H1 (cell line): ENCODE results near the gene APEH. TPM values are rescaled to one million over a fixed set of nuclear protein-coding genes. Genes with fewer than 3 reads are reported as not detected.

Experiments used
- CTCF ChIA-PET: fragments of 300-600 bp; sonication (Branson Sonifier 250); formaldehyde crosslinking; loops from one replicate; lab custom pipeline; 2021; ENCODE audit not compliant: partially characterized antibody; lab: Charles Lee
- POLR2A ChIA-PET: fragments of 300-600 bp; sonication (Branson Sonifier 250); formaldehyde crosslinking; loops from one replicate; lab custom pipeline; 2021; ENCODE audit warnings: inconsistent platforms; ENCODE audit not compliant: partially characterized antibody; lab: Charles Lee
- DNase-seq, 2 experiments: peaks; one replicate each; pipeline versions ENCODE4 v3.0.0 to v3.0.0-alpha.2; 2010 to 2022; ENCODE audit warnings: low spot score in 2 of 2, low read depth in 1 of 2, mixed read lengths in 1 of 2
- FAIRE-seq: peaks from 2 replicates; lab custom pipeline; 2011; peaks lifted over from hg19 to GRCh38; lab: Jason Lieb, UNC
- H2AFZ ChIP-seq: 2 replicates; pipeline ENCODE4 v1.8.1; 2012; ENCODE audit warnings: low read length, inconsistent platforms
- H2AK5ac ChIP-seq: 2 replicates; pipeline ENCODE4 v1.6.1; 2013; ENCODE audit warnings: low read depth, low read length
- H2BK120ac ChIP-seq: replicated peaks from 2 replicates; pipeline ENCODE3; 2013; ENCODE audit warnings: low read depth, low read length, inconsistent platforms
- H2BK12ac ChIP-seq: 2 replicates; pipeline ENCODE4 v1.6.1; 2013; ENCODE audit warnings: low read depth, low read length
- H2BK15ac ChIP-seq: 2 replicates; pipeline ENCODE4 v1.6.1; 2013; ENCODE audit warnings: low read length
- H2BK20ac ChIP-seq: 2 replicates; pipeline ENCODE4 v1.6.1; 2013; ENCODE audit warnings: low read length
- H2BK5ac ChIP-seq: 2 replicates; pipeline ENCODE4 v1.6.1; 2013; ENCODE audit warnings: low read depth, low read length
- H3K14ac ChIP-seq: 2 replicates; pipeline ENCODE4 v1.6.1; 2013; ENCODE audit warnings: inconsistent platforms; ENCODE audit not compliant: insufficient read length
- H3K18ac ChIP-seq: 2 replicates; pipeline ENCODE4 v1.6.1; 2013; ENCODE audit warnings: low read length; ENCODE audit errors: extremely low read depth
- H3K23ac ChIP-seq: 2 replicates; pipeline ENCODE4 v1.6.1; 2013; ENCODE audit warnings: inconsistent platforms; ENCODE audit not compliant: insufficient read length
- H3K23me2 ChIP-seq: 2 replicates; pipeline ENCODE4 v1.6.1; 2013; ENCODE audit warnings: low read depth, low read length
- H3K27ac ChIP-seq: 2 replicates; pipeline ENCODE4 v1.6.1; 2011; ENCODE audit warnings: low read depth, low read length, inconsistent platforms
- H3K27me3 ChIP-seq, 4 experiments: replicated peaks in 1 of 4; 1 replicate in 1 of 4; 2 replicates in 3 of 4; pipeline versions ENCODE4 v1.6.1 to v1.8.1; 2011 to 2013; ENCODE audit warnings: low read length in 3 of 4, mild to moderate bottlenecking in 3 of 4, inconsistent platforms in 2 of 4, mixed read lengths in 2 of 4, moderate library complexity in 1 of 4; ENCODE audit not compliant: control insufficient read depth in 3 of 4, insufficient read depth in 3 of 4; ENCODE audit errors: extremely low read depth in 1 of 4
- H3K36me3 ChIP-seq, 4 experiments: 2 replicates each; pipeline versions ENCODE4 v1.6.1 to v1.8.1; 2011 to 2013; ENCODE audit warnings: mild to moderate bottlenecking in 4 of 4, low read length in 3 of 4, moderate library complexity in 2 of 4, control low read depth in 1 of 4, inconsistent platforms in 1 of 4; ENCODE audit not compliant: insufficient read depth in 4 of 4, control insufficient read depth in 2 of 4
- H3K4ac ChIP-seq: replicated peaks from 2 replicates; pipeline ENCODE3; 2013; ENCODE audit warnings: low read length, low read depth, mixed read lengths, inconsistent platforms; ENCODE audit not compliant: insufficient read length
- H3K4me1 ChIP-seq, 4 experiments: replicated peaks in 1 of 4; 1 replicate in 1 of 4; 2 replicates in 3 of 4; pipeline versions ENCODE4 v1.6.1 to v1.8.1; 2011 to 2013; ENCODE audit warnings: low read length in 3 of 4, inconsistent platforms in 2 of 4, mixed read lengths in 1 of 4; ENCODE audit not compliant: insufficient read depth in 4 of 4, control insufficient read depth in 3 of 4
- H3K4me2 ChIP-seq, 2 experiments: 2 replicates each; pipeline versions ENCODE4 v1.6.1 to v1.8.1; 2011 to 2013; ENCODE audit warnings: low read depth in 2 of 2, low read length in 2 of 2, control low read depth in 1 of 2, inconsistent platforms in 1 of 2, mild to moderate bottlenecking in 1 of 2; ENCODE audit not compliant: insufficient read depth in 1 of 2
- H3K4me3 ChIP-seq, 4 experiments: fragments of 200-600, 300-600 bp in 1 of 4; sonication (generic), shearing (Covaris generic), sonication (Bioruptor Twin) in 1 of 4; 2 replicates each; pipeline versions ENCODE4 v1.5.1 to v1.8.1; 2011 to 2016; ENCODE audit warnings: low read length in 4 of 4, low read depth in 3 of 4, control low read depth in 2 of 4, inconsistent platforms in 2 of 4, mild to moderate bottlenecking in 2 of 4, mixed read lengths in 1 of 4, moderate library complexity in 1 of 4; ENCODE audit not compliant: insufficient read depth in 2 of 4; ENCODE audit errors: extremely low read depth in 1 of 4
- H3K56ac ChIP-seq: replicated peaks from 2 replicates; pipeline ENCODE3; 2013; ENCODE audit warnings: low read depth, mild to moderate bottlenecking, mixed read lengths, low read length, inconsistent platforms; ENCODE audit not compliant: insufficient read length
- H3K79me1 ChIP-seq: 2 replicates; pipeline ENCODE4 v1.6.1; 2013; ENCODE audit warnings: low read depth, low read length, control low read depth
- H3K79me2 ChIP-seq, 2 experiments: 2 replicates each; pipeline versions ENCODE4 v1.6.1 to v1.8.1; 2012 to 2013; ENCODE audit warnings: low read length in 2 of 2, mild to moderate bottlenecking in 2 of 2, inconsistent platforms in 1 of 2; ENCODE audit not compliant: insufficient read depth in 2 of 2, control insufficient read depth in 1 of 2
- H3K9ac ChIP-seq, 4 experiments: replicated peaks in 1 of 4; 1 replicate in 1 of 4; 2 replicates in 3 of 4; pipeline versions ENCODE4 v1.6.1 to v1.8.1; 2011 to 2013; ENCODE audit warnings: low read depth in 3 of 4, low read length in 3 of 4, control low read depth in 2 of 4, mild to moderate bottlenecking in 2 of 4, moderate library complexity in 2 of 4, inconsistent platforms in 1 of 4; ENCODE audit errors: extremely low read depth in 1 of 4
- H3K9me3 ChIP-seq, 2 experiments: 2 replicates each; pipeline versions ENCODE4 v1.6.1 to v1.8.1; 2012 to 2013; ENCODE audit warnings: mild to moderate bottlenecking in 2 of 2, moderate library complexity in 2 of 2, control low read depth in 1 of 2, inconsistent platforms in 1 of 2, low read depth in 1 of 2, low read length in 1 of 2, mixed read lengths in 1 of 2; ENCODE audit not compliant: insufficient read depth in 2 of 2
- H4K20me1 ChIP-seq, 2 experiments: replicated peaks in 1 of 2; 2 replicates each; pipeline versions ENCODE3 to v1.8.1; 2011 to 2013; ENCODE audit warnings: inconsistent platforms in 2 of 2, low read length in 2 of 2, mild to moderate bottlenecking in 1 of 2; ENCODE audit not compliant: insufficient read depth in 2 of 2, control insufficient read depth in 1 of 2
- H4K5ac ChIP-seq: 2 replicates; pipeline ENCODE4 v1.6.1; 2013; ENCODE audit warnings: low read length, low read depth, mixed read lengths, inconsistent platforms; ENCODE audit not compliant: insufficient read length
- H4K8ac ChIP-seq: 2 replicates; pipeline ENCODE4 v1.8.0; 2013; ENCODE audit warnings: mild to moderate bottlenecking, moderate library complexity, low read length, inconsistent platforms; ENCODE audit not compliant: insufficient read depth; ENCODE audit errors: extremely low read depth
- H4K91ac ChIP-seq: replicated peaks from 2 replicates; pipeline ENCODE3; 2013; ENCODE audit warnings: low read length, mixed read lengths, inconsistent platforms; ENCODE audit not compliant: insufficient read length
- NANOG ChIP-seq: IDR thresholded peaks from 2 replicates; pipeline ENCODE4 v1.6.1; 2011; ENCODE audit warnings: low read length, low read depth, mild to moderate bottlenecking, inconsistent platforms; ENCODE audit not compliant: insufficient read depth, poor library complexity, severe bottlenecking
- SIN3A ChIP-seq, 2 experiments: IDR thresholded peaks in 1 of 2; conservative IDR thresholded peaks in 1 of 2; 2 replicates each; pipeline ENCODE4 v1.6.1; 2011 to 2012; ENCODE audit warnings: low read length in 2 of 2, improper control_type of control experiment in 1 of 2, low read depth in 1 of 2, mild to moderate bottlenecking in 1 of 2
- WGBS, 2 experiments: shearing (Covaris generic) in 1 of 2; methylation state at CpG; one replicate each; pipeline versions ENCODE4 v1.1.6 to v1.1.7; 2013 to 2015; ENCODE audit warnings: low lambda C conversion rate in 2 of 2, mixed read lengths in 2 of 2, inconsistent platforms in 1 of 2, low coverage in 1 of 2, missing lambda C conversion rate in 1 of 2; ENCODE audit not compliant: insufficient replicate concordance in 2 of 2, insufficient coverage in 1 of 2, insufficient read length in 1 of 2; ENCODE audit errors: extremely low coverage in 1 of 2, missing lambda C conversion rate in 1 of 2; 5-methylcytosine and 5-hydroxymethylcytosine counted together
- polyA plus RNA-seq, 7 experiments: library from polyadenylated mRNA; depleted of rRNA in 3 of 7; stranded (reverse) in 5 of 7; unstranded in 2 of 7; fragments of >200 nt in 5 of 7; fragments of 200-250 nt in 2 of 7; gene quantifications; 1 replicate in 5 of 7; 2 replicates in 1 of 7; 4 replicates in 1 of 7; pipeline versions ENCODE4 v1.2.1 to v1.2.3, GENCODE V29; 2011 to 2013; ENCODE audit warnings: missing spikeins in 2 of 7, mixed read lengths in 2 of 7
- total RNA-seq: library from RNA; stranded (reverse); fragmentation: NEBNext Ultra II Directional; extraction: Animal tissue kit (Norgen Biotek cat#: 25700); gene quantifications from 2 replicates; pipeline ENCODE4 v1.2.1, GENCODE V29; 2021
- TF ChIP-seq, protein P1 (sequence below), 3 experiments: IDR thresholded peaks; 1 replicate in 2 of 3; 2 replicates in 1 of 3; pipeline versions ENCODE4 v1.5.1 to v1.6.1; 2011; ENCODE audit warnings: low read length in 3 of 3, mild to moderate bottlenecking in 3 of 3, inconsistent platforms in 2 of 3, low read depth in 1 of 3, moderate library complexity in 1 of 3; ENCODE audit not compliant: insufficient read depth in 1 of 3; ENCODE audit errors: control extremely low read depth in 1 of 3

APEH gene
- total and polyA plus RNA-seq, 2 of the 8 experiments (the other 6 are each of a cell fraction or from before 2014, with no cell fraction given): 222 to 260 TPM

DNA sequence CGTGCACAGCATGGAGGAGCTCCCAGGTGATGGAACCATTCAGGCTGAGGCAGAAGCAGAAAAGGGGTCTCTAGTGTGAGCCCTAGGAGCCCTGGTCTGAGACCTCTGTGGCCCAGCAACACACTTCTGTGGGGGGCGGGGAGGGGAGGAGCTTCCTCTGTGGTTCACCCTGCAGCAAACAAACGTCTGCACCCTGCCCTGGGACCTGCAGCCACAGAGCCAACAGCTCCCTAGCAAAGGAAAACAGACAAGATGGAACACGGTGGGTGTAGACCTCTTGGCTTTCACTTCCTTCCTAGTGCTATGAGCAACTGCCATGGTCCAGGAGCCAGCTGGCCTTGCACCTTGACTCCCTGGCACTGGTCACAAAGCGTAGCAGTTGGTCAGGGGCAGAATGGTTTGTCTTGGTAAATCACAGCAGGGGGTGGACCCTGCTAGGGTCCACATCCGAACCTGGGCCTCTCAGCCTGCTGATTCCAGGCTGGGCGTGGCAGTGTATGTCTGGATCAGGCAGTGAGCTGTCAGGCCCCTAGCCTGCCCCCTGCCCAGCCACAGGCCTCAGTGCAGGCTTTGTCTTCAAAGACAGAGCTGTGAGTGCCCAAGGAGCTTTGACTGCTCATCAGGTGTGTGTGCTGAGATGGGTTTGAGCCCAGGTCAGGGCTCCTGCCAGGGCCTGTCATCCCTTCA is 38.6 kb downstream of the APEH start:
- Histone ChIP-seq H4K91ac (no peak overlapping the region), H3K79me2 (no peaks in the 10 kb centered on the region), H3K27ac (peak overlapping the region; percentile 1; the same call in 1 of the 2 replicates), H3K18ac (no peak overlapping the region), H4K8ac (no peak overlapping the region), H3K9me3 (no peaks in the 10 kb centered on the region), H2AK5ac (no peak overlapping the region), H3K14ac (no peak overlapping the region), H3K23me2 (no peaks in the 10 kb centered on the region; the same call in 1 of the 2 replicates), H2BK20ac (no peak overlapping the region), H3K56ac (no peak overlapping the region), H2BK12ac (no peak overlapping the region), H3K36me3 (no peaks in the 10 kb centered on the region; a peak in 1 of 8 replicates), H2AFZ (no peak overlapping the region), H3K4me3 (no peak overlapping the region), H2BK120ac (no peak overlapping the region), H3K27me3 (no peaks in the 10 kb centered on the region), H3K23ac (no peak overlapping the region), H3K4ac (no peak overlapping the region), H3K79me1 (no peaks in the 10 kb centered on the region), H2BK15ac (no peak overlapping the region), H2BK5ac (no peak overlapping the region), H3K4me1 (peaks cover 0 to 3% (median 0%) of the 10 kb centered on the region in 4 experiments; a peak in 2 of 7 replicates), H4K20me1 (peaks cover 0 to 4% of the 10 kb centered on the region in 2 experiments), H3K9ac (no peak overlapping the region; a peak in 1 of 7 replicates), H4K5ac (no peak overlapping the region), H3K4me2 (no peak overlapping the region)
- 91% methylated on average over 7 of the region's 7 CpGs; no CpG with 5 or more reads in 1 of the 2 experiments for WGBS, 2 experiments
- TF ChIP-seq NANOG: no peak
- 0 out of 4 replicates have a peak, but pooled peaks of 1 of the 2 experiments have one; percentile 20 for TF ChIP-seq SIN3A (conservative IDR thresholded peaks at IDR 0.05 in 1 of 2, IDR thresholded peaks at IDR 0.05 in 1 of 2; ENCODE audit: low read depth in 1 of 2, low read length in 2 of 2)
- TF ChIP-seq, protein P1, sequence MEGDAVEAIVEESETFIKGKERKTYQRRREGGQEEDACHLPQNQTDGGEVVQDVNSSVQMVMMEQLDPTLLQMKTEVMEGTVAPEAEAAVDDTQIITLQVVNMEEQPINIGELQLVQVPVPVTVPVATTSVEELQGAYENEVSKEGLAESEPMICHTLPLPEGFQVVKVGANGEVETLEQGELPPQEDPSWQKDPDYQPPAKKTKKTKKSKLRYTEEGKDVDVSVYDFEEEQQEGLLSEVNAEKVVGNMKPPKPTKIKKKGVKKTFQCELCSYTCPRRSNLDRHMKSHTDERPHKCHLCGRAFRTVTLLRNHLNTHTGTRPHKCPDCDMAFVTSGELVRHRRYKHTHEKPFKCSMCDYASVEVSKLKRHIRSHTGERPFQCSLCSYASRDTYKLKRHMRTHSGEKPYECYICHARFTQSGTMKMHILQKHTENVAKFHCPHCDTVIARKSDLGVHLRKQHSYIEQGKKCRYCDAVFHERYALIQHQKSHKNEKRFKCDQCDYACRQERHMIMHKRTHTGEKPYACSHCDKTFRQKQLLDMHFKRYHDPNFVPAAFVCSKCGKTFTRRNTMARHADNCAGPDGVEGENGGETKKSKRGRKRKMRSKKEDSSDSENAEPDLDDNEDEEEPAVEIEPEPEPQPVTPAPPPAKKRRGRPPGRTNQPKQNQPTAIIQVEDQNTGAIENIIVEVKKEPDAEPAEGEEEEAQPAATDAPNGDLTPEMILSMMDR (IDR thresholded peaks at IDR 0.05; ENCODE audit: control extremely low read depth in 1 of 3, insufficient read depth in 1 of 3, low read depth in 1 of 3, low read length in 3 of 3): peak in 1 of 3 experiments; percentile 4; a peak in 1 of 4 replicates
- FAIRE-seq (no peak), DNase-seq (no peak)
- ChIA-PET POLR2A (interaction anchor here (0.6 to 3.8 kb wide), 9 partner anchors 9 to 218 kb away, joined by 3 to 41 read pairs (median 3); partner anchors contain the start of genes AMIGO3 and GMPPB), CTCF (interaction anchor here (0.6 to 3.7 kb wide), 8 partner anchors 11 to 126 kb away, joined by 3 to 55 read pairs (median 4); no protein-coding TSS in a partner anchor)
